ENCODE results near the gene DCHS2.

- TF ChIP-seq CTCF (IDR thresholded peaks at IDR 0.05) (no peak), POLR2A (IDR thresholded peaks at IDR 0.05) (no peak)
Observed at GRCh38 chr4:154367659-154368058, 123.9 kb downstream of the DCHS2 start.
